SIG-M5 treated with dmso at 0.1 percent for 504 hours (cell line): Measurements from ENCODE around the gene LCP2.
A peak's percentile ranks its signal among the peaks of the same experiment; 100 is the strongest.

Source experiments
- DNase-seq: peaks from one replicate; lab custom pipeline; 2025; ENCODE audit not compliant: unreplicated experiment; lab: John Stamatoyannopoulos, UW

LCP2 gene

DNA sequence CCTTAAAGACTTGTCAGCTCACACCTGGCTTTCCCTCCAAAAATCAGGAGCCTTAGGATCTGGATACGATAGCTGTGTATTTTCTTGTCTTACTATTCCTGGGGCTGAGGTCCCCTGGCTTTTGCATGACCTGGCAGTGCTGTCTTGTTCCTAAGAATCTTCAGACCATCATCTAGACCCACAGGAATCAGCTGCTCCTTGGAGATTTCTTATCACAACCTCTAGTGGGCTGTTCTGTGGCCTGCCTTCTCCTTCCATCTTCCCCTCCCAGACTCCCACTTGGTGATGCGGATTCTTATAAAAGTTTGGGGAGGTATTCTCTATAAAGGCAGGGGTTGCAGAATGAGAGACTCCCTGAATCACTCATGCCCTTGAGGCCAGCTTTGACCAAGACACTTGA, 21.4 kb downstream of the LCP2 start:
- no peak for DNase-seq

DNA sequence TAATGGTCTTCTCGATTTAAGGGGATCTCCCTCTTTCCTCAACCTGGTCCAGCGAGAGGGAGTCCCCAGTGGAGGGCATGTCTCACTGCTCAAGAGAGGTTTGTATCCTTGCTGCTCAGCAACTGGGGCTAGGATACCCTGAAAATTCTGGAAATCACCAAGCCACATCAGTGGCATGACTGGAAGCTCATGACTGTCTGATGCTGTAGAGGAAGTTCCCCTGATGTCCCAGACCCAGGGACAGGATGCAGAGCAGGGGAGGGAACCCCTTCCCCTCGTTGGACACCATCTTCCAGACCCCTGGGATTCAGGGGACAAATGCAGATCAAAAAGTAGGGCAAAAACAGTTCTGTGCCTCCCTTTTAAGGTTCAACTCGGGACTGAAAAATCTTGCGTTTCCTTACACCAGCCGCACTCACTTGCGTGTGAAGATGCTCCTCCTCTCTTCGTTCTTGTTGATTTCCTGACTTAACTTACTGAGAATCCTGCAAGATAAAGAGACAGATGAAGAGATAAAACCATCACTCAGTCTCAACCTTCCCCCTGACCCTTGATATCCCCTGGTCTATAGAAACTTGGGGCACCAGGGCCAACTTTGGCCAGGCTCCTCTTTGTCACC, 22.1 kb downstream of the LCP2 start:
- no peak for DNase-seq

DNA sequence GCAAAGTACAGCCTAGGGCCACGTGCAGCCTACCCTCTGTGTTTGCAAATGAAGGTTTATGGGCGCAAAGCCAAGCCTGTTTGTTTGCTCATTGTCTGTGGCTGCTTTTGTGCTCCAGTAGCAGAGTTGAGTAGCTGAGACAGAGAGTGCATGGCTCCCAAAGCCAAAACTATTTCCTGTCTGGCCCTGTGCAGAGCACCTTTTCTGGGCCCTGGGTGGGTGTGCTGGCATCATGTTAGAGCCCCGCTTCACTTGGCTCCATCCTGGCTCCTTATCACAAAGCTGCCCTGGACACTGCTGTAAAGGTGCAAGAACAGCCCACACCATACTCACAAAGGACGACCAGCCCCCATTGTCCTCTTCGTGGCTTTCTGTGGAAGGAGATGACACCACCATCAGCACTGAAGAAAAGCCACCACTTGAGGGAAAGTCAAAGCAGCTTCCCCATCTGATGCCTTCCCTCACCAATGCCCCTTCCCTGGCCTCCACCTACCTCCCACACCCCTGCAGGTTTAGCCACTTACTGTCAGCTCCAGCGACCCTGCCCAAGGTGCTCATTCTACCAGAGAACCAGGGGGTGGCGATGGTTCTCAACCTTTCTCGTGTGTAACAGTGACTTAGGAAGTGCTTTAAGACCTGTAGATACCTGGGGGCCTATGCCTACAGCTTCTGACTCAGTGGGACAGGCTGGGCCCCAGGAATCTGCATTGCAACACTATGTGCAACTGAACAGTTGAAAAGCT, 23.4 kb downstream of the LCP2 start:
- DNase-seq, result peak; percentile 67

DNA sequence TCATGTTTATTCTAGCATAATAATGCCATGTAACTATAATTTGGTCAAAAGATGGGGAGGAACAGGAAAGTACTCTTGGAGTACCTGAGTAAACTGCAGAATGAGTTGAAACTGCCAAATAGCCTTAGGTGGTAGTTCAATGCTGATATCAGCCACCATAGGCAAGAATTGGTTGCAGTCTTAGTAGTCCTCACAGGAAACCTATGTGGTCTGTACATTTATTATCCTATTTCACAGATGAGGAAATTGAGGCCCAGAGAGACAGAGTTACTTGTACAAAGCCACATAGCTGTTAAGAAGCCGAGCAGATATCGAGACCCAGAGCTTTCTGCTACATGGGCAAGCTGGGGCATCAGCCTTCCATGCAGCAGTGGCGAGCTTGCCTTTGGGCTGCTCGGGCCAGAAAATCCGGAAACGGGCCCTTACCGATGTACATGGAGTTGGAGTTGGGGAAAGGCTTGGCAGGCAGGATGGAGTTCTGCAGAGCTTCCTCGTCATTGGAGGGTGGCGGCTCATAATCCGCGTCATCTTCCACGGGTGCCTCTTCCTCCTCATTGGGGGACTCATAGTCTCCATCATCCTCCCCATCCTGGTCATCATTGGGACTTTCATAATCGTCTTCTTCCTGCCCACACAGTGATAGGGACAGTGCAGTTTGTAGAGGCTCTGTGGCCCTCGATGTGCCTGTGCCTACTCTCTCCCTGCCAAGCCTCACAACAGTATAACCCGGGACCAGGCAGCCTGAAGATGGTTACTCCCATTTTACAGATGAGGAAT, 27.1 kb downstream of the LCP2 start:
- DNase-seq, result no peak

DNA sequence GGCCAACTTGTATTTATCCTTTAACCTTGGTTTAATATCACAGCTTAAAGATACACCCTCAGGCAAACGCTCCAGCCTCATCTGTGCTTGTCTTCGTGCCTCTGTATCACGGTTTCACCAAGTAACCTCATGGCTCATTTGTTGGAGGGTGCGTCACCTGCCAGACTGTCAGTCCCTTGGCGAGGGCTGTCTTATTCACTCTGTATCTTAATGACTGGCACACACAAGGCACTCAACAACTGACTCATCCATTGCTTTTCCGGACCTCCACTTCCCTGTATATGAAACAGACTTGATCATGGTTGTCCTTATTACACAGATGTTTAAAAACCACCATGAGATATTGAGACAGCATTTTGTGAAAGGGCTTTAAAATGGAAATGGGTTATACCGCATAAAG, 28.0 kb downstream of the LCP2 start:
- no peak for DNase-seq

DNA sequence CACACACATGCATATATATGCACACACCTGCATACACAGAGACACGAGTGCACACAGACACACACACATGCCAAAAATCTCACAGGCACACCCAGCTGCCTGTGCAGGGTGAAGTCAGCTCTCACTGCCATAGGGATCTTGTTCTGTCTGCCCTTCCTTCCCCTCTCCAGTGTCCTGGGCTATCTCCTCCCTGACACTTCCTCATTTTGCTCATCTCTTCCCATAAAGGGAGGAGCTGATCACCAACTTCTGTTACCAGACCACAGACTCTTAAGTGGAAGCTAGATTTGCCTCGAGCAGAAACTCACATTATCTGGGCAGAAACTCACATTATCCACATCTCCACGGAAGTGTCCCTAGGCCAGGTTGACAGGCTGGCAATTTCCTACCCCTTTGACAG, 28.7 kb downstream of the LCP2 start:
- DNase-seq, result peak; percentile 91

DNA sequence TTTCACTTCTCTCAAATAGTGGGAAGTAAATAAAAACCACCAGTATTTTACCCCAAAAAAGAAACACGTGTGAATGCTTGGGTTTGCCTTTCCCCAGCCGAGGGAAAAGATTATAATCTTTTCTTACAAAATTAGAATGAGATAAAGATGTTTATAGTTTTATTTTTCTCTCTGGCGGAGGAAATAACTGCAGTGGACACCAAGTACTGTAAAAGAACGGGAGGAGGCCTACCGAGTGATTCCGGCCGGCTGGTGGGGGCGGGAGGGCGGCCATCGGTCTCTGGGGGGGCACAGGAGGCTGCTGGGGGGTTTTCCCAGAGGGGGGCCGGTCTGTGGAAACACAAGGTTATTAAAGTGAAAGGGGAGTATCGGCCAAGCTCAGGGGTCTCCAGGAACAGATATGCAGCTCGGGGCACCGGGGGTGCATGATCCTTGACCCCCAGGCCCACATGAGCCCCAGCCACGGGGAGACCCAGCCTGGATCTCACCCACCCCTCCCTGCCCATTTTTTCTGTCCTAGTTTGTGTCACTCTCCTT, 29.4 kb downstream of the LCP2 start:
- no peak for DNase-seq

DNA sequence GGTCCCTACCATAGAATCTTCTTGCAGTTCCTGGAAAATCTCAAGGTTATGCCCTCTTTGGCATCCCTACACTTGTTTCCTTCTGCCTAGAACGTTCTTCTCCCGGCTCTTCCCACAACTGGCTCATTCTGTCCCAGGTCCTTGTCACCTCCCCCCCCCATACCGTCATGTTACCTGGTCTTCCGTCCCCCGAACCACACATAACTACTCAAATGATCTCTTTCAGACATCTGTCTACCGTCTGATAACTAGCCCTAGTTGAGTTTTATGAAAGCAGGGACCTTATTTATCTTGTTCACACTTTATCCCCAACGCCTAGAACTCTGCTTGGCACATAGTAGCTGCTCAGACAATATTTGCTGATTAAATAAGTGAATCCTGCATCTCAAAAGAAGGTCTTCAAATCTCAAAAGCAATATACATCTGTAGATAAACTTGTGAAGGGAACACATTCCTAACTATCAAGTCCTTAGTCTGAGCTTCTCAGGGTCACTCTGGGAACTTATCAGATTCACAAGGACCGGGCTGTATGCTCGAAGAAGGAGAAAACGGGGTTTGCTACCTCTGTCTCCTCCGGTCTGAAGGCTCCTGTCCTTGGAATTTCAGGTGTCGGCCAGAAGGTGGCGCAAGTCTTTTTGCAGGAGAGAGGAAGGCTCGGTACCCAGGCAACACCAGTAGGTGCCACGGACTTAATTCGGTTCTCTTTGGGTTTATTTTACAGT, 30.0 kb downstream of the LCP2 start:
- DNase-seq, result peak; percentile 91

DNA sequence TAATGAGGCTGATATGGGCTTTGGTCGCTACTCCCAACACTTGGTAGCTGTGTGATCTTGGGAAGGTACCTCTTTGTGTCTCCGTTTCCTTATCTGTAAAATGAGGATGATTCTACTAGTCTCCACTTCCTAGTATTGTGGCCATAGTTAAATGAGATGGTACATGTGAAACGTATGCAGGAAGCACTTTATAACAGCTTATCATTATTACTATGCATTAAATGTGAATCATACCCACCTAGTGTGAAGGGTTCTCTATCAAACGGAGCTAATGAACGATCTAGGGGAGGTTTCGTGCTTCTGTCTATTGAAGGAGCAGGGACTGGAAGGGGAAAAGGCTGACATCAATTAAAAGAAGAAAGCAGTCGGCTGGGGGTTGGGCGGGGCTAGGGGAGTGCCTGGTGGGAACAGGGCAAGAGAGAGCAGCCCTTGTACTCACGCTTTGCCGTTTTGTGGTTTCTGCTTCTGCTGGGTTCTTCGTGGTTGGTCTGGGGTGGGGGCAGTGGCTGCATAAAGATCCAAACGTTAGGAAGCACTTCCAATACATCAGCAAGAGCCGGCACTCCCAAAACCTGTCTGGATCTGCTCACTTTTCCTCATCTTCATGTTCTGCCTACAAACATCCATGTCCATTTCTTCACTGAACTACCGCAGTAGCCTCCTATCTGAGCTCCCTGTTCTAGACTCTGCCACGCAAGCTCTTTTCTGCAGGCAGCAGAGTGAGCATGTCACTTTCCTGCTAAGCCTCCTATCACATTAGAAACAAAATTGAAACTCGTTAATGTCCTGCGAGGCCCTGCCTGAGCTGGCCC, 30.8 kb downstream of the LCP2 start:
- DNase-seq, result no peak

DNA sequence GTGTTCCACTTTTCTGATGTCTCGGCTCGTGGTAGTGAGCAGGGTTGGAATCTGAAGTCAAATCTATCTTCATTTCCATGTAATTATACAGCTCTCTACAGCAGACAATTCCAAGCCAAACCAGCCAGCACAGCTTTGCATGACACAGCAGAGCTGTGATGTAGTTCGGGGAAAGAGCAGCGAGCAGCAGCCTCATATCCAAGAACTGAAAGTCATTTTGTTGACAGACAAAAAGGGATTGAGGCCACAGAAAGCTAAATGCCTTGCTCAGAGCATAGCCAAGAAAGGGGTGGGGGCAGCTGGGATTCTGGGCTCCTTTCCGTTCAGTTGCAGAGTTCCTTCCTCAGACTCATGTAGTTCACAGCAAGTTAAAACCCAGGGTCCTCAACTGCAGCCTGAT, 32.1 kb downstream of the LCP2 start:
- no peak for DNase-seq

DNA sequence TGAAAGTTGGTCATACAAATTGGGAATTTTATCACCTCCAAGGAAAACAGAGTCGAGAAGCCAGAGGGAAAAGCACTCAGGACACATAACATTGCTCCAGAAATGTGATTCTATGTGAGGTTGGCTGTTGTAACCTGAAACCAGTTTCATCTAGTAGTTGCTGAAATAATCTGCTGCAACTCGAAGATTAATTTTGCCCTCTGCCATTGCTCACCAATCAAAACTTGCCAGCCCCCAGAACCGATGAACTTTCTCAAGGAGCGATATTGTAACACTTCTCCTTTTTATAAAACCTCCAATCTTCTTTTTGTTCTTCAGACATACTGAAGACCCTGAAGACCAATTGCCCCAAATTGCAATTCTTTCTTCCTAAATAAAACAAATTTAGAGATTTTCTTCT, 33.7 kb downstream of the LCP2 start:
- no peak for DNase-seq

DNA sequence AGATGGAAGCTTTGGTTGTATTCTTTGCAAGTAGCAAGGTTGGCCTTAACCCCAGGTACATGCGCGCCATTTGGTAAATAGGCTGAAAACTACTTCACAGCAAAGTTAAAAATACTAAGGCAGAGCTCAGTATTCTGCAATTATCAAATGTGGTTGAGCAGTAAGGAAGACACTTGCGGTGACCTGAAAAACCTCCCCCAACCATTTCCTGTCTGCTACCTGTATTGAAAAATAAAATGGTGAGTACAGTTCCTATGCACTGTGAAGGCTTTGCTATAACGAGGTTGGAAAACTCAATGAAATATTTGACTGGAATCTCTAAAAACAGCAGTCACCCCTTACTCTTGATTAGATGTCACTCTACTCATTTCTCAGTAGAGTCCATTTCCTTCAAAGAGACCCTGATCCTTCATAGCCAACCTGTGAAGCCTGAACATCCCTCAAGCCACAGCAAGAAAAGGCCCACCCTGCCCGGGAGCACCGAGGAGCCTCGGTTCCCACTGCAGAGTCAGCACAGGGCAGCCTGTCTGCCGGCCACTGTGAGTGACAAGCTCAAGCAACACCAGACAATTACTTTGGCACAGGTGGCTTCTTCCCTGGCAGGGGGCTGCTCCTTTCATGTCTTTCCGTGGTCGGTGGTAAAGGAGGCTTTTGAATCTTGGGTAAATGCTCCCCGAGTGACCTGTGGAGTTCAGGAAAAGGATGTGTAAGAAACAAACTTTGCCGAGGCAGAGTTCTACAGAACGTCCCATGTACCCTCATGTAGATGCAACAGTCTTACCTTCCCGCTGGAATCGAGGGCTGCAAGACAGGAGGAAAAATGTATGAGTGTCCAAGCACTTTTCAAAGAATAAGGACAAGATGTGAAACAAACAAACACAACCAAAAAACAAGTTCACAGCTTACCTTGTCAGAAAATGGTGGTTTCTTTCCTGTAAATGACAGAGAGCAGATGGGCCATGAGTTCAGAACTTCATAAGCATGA, 35.2 kb downstream of the LCP2 start:
- no peak for DNase-seq

DNA sequence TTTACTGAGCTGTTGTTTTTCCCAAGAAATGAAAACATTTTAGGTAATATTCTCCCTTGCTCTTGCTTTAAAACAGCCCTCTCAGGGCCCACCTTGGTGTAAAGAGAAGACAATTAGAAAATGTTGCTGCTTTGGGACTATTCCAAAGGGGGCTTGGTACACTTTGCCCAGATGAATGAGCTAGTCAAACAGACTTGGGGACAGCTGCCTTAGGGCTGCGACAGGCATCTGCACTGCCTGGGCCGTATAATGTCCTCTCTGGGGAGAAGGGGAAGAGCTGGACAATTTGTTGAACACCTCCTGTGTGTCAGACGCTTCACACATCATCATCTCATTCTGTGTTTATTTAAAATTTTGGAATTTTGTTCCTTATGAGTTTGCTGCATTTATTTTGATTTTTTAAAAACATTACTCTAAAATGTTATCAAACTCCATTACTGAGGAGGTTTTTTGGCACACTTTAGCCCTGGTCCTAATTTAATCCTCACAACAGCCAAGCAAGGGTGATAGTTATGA, 36.0 kb downstream of the LCP2 start:
- no peak for DNase-seq

DNA sequence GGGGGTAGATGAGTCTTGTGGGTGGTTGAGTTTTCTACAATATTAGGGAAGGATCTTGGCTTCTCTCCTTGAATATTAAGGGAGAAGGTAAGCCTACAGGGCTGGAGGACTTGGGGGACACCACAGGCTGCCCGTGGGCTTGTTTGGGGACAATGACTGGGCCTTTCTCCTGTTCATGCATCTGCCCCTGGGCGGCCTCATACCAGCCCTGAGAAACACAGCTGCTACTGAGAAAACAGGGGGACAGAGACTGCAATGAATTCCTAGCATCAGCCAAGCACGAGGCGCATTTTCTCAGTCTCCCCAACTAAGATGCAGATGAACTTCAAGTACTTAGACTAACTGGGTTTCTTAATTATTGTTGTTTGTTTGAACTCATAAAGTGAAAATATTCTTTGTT, 40.2 kb downstream of the LCP2 start:
- DNase-seq, result no peak

DNA sequence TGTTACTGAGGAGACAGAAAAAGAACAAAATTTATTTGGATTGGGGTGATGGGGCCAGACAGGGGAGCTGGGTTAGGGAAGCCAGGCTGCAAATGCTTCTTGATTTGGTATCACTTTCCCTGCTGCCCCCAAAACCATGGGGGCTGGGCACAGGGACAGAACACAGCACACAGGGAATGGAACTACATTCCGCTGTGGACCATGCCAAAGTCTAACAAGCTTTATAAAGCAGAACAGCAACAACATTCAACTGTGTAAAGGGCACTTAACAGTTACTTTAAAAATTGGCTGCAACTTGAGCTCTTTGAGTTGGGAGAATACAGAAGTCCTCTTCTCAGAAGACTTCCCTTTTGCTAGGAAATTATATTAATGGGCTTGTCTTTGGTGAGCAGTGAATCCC, 41.0 kb downstream of the LCP2 start:
- DNase-seq, result no peak

DNA sequence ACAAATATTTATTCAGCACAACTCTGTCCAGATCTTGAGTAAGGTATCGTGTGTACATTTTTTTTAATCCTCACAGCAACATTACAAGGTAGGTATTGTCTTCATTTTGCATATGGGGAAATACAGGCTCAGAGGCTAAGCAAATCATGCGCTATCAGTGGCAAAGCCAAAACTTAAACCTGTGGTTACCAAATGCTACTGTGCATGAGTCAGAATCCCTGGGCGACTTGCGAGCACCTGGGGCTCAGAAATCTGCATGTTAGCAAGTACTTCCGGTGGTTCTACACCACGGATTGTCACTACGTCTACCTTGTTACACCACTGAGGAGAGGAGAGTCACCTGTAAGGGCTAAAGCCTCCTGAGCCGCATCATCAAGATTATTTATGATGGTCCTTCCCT, 43.5 kb downstream of the LCP2 start:
- no peak for DNase-seq

DNA sequence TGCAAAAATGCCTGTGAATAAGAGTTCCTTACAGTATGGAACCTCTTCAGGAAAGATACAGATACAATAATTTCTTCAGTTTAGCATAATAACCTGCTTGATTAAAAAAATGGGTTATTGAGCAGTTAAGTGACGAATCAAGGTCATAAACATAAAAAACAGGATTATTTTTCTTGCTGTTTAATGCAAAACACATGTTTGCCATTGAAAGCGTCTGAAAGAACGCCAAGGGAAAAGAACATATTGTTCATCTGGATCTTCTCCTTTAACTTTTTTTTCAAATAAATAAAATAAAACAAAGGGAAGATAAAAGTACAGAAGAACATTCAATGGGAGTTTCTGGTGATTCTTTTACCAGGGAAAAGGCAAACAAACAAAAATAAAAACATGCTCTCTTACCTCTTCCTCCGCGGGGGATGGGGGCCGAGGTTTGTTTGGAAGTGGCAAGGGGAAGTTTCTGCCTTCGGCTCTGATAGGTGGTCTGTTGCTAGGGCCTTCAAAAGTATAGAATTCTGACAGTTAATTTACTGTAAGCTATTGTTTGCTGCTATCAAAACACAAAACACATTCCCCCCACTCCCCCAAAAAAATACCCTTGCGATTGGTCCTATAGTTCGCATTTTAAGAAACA, 44.7 kb downstream of the LCP2 start:
- no peak for DNase-seq

DNA sequence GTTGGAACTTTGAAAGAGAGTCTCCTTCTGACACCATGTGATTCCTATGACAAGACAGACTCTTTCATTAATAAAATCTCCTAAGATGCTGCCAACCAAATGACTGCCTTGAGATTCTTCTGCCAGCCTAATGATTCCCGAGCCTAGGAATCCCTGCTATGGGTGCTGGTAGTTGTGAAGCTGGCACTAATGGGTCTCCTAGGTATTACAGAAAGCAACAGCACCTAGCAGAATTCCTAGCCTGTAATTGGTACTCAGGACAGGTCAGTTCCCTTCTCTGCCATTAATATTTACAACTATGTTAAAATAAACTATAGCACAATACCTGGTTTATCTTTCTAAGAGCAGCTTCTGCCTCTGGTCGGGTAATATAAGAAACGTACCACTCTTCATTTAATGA, 45.5 kb downstream of the LCP2 start:
- no peak for DNase-seq

DNA sequence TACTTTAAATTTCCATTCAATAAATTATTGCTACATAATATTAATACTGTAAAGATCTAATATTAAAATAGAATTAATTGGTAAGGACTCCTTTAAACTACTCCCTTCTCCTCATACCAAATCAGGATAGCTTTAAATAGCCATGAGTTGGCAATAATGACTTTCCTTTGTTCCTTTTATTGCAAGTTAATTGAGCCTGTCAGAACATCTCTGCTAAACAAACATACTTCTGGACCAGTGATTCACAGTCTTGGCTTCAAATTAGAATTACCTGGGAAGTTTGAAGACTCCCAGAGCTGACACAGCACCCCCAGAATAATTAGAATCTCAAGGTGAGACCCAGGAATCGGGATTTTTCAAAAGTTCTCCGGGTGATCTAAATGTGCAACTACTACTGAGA, 46.1 kb downstream of the LCP2 start:
- no peak for DNase-seq
